NOMO-1 (cell line): ENCODE measurements around the gene DNMT3B.
"Not testable (repeated sequence)": the region's sequence is repeated elsewhere in the genome, so short reads cannot be mapped to it uniquely, and the experiment has no call there.

Source experiments
- DNase-seq, 2 experiments: peaks; one replicate each; lab custom pipeline; 2025; ENCODE audit not compliant: unreplicated experiment in 2 of 2; lab: John Stamatoyannopoulos, UW

DNMT3B gene

DNA sequence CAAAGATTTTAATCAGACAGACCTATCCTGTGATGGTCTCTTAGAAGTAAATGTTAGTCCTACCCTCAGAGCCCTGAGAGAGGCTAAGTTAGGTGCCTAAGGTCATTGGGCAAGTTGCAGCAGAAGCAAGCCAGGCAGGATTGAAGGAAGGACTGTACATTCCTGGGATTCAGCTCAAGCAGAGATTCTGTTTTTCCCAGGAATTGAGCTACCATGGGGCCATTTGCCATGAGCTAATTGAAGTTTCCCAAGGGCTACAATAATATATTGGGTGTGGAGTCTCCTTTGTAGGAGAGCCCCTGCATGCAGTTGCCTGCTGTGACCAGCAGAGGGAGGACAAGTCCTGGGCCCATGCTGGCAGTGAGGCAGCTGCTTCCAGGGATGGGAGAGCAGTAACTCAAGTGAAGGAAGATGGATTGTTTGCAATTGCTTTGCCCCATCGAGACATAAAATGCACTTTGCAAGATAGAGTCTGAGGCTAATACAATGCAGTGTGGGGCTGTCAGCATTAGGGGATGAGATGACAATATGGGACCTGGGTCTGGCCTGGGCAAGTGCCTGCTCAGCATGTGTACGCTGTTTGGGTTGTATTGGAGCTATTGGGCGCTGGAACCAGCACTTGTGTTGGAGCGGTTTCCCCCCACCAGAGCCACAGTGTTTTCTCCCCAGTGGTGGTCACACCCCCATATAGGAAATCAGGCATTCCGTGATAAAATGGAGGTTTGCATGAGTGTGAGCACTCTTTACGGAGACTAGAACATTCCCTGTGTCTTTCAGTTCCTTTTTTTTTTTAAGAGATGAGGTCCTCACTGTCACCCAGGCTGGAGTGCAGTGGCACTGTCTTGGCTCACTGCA lies 27.9 kb downstream of the DNMT3B start:
- DNase-seq, result peak; percentile 35 to 53

DNA sequence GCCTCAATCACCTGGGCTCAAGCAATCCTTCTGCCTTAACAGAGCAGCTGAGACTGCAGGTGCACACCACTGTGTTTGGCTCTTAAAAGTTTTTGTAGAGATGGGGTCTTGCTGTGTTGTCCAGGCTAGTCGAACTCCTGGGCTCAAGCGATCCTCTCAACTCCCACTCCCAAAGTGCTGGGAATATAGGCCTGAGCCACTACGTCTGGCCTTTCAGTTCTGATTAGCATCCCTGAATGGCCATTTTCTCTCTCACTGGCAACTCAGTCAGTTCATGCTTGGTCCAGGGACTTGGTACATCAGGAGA lies 28.5 kb downstream of the DNMT3B start:
- DNase-seq, result no peak

DNA sequence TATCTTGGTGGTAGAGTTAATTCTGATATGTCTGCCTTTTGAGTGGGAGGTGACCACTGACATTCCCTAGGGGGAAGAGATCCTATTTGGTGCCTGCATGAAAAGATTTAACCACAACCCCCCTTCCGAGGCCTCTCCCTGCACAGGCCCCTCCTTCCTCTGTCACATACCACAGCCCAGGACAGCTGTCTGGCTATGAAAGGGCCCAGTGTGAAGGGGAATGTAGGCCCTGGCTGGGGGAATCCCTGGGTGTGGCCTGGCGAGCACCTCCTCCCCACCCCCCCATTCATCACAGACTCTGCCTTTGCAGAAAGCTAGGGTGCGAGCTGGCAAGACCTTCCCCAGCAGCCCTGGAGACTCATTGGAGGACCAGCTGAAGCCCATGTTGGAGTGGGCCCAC lies 30.1 kb downstream of the DNMT3B start:
- DNase-seq, result no peak

DNA sequence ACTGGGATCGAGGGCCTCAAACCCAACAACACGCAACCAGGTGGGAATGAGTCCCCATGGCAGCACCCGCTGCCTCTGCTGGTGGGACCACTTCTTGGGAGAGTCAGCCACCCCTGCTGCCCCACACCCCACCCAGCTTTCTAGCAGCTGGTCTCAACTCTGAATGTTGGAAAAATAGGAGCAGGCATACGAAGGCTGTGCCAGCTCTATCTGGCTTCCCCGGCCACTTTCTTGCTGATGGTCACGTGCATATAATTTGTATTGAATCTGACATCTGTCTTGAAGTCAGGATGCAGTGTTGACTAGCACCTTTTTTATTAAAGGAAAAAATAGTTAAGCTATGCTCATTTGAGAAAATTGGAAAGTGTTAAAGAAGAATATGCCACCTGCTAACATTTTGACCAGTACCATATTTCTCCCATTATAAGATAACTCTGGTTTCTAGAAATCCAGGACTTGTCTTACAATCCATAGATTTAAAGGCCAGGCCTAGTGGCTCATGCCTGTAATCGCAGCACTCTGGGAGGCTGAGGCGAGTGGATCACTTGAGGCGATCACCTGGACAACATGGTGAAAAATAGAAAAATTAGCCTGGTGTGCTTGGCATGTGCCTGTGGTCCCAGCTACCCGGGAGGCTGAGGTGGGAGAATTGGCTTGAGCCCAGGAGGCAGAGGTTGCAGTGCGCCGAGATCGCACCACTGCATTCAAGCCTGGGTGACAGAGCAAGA lies 30.7 kb downstream of the DNMT3B start:
- no peak for DNase-seq

DNA sequence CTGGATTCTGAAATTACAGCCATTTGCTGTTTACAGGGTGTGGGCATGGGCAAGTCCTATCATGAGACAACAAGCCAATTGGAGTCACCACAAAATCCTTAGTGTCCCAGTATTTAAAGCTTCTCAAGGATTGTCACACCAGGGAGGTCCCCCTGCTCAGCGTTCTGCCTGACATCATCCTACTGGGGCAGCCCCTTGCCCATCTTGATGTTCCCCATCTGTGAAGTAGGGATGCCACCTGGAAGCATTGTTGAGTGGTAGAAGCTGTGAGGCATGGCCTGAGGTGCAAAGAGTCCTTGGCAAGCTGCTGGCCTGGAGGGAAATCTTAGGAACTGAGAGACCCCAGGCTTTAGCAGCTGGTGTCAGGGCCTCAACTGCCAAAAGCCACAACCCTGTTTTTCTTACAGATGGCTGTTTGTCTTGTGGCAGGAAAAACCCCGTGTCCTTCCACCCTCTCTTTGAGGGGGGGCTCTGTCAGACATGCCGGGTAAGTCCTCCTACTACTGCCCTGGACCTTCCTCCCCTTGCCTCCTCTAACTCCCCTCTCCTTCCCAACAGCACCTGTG lies 34.3 kb downstream of the DNMT3B start:
- no peak for DNase-seq

DNA sequence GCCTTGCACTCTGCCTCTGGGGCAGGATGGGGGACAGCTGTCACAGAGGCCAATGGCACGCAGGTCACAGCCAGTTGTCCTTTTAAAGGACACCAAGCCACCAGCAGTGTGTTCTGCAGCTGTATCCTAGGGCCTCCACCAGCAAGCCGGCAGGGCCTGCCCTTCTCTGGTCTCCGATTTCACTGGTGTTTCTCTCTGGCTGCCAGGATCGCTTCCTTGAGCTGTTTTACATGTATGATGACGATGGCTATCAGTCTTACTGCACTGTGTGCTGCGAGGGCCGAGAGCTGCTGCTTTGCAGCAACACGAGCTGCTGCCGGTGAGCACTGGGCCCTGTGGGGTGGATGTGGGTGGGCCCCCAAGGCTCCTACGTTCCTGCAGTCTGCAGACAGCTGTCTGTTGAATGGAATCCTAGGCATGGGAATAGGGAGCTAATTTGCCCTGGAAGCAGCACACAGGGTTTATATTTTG lies 34.8 kb downstream of the DNMT3B start:
- DNase-seq, result no peak

DNA sequence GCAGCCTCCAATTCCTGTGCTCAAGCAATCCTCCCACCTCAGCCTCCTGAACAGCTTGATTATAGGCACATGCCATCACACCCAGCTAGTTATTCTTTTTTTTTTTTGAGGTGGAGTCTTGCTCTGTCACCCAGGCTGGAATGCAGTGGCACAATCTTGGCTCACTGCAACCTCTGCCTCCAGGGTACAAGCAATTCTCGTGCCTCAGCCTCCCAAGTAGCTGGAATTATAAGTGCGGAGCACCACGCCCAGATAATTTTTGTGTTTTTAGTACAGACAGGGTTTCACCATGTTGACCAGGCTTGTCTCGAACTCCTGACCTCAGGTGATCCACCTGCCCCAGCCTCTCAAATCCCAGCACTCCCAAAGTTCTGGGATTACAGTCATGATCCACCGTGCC lies 35.4 kb downstream of the DNMT3B start:
- not testable (repeated sequence) for DNase-seq

DNA sequence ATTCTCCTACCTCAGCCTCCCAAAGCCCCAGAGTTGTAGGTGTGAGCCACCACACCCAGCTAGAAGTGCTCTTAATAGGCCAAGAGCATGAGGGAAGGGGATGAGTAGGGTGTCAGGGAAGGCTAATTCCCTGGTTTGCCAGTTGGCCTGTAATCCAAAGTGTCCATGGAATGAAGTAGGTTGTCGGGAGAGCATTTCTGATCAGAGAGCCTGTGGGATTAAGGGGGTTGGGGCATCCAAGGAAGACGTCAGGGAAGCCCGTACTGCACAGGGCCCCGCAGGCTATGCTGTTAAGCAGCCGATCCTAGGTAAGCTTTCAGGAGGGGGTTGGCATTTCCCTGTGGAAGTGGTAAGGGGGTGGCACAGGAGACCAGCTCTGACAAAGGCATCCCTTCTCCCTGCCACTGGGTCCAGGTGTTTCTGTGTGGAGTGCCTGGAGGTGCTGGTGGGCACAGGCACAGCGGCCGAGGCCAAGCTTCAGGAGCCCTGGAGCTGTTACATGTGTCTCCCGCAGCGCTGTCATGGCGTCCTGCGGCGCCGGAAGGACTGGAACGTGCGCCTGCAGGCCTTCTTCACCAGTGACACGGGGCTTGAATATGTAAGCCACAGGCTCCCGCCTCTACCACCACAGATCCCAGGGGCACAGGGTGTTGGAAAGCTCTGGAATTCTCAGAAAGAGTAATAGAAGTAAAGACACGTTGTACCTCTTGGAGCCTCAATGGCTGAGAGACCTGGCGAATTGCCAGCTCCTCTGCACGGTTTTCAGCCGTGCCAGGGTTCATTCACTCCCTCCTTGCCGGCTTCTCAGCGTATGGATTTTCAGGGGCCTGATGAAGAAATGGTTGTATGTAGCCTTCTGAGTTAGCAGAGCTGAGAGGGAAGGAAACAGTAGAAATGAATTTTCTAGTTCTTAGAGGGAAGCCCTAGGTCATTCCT lies 36.1 kb downstream of the DNMT3B start:
- no peak for DNase-seq

DNA sequence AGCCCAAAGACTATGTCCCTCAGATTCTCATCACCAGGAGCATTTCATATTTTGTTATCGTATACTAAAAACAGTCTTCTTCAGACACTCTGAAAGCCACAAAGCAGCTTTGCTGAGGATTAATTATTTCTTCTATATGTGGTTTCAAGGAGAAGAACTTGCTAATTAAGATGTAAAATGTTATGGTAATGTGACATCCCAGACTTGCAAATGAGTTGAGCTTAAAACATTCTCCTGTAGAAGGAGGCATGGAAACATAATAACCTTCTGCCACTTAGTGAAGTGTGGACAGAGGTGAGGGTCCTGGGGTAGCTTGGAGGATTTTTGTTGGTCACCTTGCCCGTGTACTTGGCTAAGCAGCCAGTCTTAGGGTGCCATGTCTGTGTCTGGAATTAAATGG lies 40.9 kb downstream of the DNMT3B start:
- no peak for DNase-seq

DNA sequence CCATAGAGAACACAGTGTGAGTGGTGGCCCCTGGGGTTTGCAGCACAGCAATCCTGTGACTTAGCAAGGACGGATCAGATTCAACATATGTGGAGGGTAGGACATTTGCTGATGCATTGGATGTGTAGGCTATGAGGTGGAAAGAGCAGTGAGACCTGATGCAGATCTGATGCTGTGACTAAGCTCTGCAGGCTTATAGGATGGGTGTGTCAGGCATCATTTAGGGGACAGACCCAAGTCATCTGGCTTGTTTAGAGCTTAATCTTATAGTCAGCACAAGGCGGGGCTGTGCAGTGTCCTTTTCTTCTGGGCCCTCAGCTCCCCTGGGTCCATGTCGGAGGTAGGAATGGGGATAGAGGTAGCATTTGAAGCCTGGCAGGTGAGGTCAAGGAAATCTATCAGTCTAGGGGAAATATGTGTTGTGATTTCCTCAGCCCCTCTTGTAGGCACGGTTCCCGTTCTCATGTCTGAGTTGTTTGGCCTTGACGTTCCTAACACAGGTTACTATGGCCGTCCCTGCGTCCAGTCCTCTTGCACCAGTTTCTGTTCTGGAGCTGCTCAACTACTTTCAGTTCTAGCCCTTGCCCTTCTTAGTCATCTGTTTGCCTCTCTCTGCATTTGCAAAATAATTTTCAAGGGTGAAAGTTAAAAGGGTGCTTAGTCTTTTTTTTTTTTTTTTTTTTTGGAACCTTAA lies 42.0 kb downstream of the DNMT3B start:
- no peak for DNase-seq

DNA sequence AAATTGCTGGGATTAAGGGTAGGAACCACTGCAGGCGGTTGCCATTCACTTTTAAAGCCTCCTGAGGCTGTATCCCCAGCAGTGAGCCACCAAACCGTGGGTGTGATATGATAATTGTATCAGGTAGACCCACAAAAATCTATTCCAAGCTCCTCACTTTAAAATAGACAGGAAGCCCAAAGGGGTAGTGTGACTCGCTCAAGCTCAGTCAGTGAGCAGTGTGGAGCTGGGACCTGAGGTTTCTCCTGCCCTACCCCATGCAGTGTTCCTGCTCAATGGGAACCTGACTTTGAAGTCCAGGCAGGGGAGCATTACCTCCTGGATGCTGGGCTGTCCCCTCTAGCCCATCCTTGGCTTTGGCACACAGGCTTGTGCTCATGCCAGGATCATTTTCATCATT lies 42.6 kb downstream of the DNMT3B start:
- DNase-seq, result no peak

DNA sequence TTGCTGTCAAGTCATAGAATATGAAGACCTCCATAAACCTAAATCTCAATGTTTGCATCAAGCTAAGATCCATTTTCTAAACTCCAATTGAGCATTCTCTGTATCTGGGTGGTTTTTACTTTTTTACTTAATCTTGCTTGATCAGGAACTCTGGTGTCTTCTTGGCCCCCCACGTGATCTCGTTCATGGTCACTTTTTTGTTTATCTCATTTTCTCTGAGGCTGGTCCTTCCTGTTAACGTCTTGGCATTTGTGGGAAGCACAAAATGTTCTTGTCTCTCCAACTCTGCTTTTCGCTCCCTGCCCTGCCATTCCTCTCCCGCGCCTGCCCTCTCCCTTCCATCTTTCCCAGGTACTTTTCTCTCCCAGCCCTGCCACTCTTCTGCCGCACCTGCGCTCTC lies 43.5 kb downstream of the DNMT3B start:
- DNase-seq, result no peak

DNA sequence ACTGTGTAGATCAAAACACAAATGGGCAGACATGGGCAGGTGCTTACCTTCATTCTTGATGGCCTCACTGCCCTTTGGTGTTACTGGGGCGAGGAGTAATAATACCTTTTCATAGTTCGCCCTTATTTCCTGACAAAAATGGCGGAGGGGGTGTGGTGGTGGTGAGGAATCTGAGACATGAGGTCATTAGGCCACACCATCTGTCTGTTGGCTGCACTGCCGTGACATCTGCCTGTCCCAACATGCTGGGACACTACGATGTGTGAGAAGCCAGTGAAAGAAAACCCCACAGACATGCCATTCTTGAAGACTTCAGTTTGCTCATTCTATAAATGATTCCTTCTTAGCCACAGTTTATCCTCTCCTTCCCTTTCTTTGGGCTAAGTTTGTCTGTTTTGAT lies 44.2 kb downstream of the DNMT3B start:
- no peak for DNase-seq

DNA sequence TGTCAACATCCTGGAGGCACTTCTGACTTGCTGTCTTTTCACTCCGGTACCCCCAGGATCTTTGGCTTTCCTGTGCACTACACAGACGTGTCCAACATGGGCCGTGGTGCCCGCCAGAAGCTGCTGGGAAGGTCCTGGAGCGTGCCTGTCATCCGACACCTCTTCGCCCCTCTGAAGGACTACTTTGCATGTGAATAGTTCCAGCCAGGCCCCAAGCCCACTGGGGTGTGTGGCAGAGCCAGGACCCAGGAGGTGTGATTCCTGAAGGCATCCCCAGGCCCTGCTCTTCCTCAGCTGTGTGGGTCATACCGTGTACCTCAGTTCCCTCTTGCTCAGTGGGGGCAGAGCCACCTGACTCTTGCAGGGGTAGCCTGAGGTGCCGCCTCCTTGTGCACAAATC lies 45.5 kb downstream of the DNMT3B start:
- DNase-seq, result no peak

DNA sequence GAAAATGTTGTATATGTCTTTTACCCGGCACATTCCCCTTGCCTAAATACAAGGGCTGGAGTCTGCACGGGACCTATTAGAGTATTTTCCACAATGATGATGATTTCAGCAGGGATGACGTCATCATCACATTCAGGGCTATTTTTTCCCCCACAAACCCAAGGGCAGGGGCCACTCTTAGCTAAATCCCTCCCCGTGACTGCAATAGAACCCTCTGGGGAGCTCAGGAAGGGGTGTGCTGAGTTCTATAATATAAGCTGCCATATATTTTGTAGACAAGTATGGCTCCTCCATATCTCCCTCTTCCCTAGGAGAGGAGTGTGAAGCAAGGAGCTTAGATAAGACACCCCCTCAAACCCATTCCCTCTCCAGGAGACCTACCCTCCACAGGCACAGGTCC lies 46.3 kb downstream of the DNMT3B start:
- DNase-seq, result no peak

DNA sequence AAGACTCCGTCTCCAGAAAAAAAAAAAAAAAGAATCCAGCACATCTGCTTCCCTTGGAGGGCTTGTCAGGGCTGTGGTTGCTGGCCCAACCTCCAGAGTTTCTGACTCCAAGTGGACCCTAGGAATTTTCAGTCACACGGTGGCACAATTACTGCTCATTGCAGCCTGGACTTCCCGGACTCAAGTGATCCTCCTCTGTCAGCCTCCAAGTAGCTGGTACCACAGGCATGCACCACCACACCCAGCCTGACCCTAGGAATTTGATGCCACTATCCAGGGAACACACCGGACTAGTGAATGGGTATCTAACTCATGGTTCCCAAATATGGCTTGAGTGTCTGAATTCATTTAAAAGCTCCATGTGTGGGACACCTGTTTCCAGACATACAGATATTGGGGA lies 47.7 kb downstream of the DNMT3B start:
- no peak for DNase-seq

DNA sequence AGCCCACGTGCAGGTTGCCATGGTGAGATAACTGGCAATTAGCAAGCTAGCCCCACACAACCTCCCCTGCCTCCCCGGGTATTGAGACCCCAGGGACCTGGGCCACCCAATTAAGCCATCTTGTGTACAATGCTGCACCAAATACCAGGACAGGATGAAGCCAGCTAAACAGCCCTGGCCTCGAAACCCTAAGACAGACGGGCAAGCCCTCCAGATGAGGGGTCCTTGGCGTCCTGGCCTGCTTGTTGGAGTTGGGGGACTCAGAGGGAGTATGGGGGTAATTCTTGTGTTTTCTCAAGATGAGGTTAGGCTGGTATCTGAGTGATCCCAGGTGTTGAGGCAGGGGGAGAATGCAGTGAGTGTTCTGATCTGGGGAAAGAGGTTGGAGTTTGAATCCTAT lies 48.8 kb downstream of the DNMT3B start:
- DNase-seq, result no peak

DNA sequence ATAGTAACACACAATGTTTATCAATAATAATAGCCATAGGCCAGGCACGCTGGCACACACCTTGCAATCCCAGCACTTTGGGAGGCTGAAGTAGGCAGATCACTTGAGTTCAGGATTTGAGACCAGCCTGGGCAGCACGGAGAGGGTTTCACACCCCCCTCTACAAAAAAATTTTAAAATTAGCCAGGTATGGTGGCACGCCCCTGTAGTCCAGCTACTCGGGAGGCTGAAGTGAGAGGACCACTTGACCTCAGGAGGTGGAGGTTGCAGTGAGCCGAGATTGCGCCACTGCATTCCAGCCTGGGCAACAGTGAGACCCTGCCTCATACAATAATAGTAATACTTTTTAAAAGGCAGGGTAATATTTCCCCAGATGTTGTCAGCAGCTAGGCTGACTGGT lies 49.7 kb downstream of the DNMT3B start:
- DNase-seq, result no peak

DNA sequence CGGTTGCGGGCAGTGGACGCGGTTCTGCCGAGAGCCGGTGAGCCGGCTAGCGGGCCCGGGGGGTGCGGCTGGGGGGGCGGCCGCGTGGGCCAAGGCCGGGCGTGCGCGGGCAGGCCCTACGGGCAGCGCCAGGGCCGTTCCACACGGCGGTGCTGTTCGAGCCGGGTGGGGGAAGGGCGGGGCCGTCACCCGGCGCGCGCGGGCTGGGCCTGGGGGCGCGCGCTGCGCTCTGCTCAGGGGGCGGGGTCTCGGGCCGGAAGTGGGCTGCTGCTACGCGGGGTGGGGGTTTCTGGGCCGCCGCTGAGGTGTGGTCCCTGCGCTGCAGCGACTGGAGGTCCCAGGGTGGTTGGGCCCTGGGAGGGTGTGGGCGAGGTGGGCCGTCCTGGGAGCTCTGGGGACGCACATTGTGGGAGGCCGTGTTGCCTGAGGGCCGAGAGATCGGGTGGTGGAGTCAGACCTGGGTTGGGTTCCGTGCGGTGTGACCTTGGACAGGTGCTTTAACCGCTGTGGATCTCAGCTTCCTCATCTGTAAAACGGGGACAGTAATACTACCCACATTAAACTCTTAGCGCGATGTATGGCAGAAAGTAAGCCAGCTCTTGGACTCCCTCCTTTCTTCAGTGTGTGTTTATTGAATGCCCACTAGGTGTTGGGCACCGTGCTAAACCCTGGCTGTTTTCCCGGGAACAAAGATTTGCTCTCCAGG lies 58.0 kb downstream of the DNMT3B start:
- DNase-seq, result peak; percentile 56 to 65
